ENCODE measurements around the gene CNKSR3.

- TF ChIP-seq, protein P1, sequence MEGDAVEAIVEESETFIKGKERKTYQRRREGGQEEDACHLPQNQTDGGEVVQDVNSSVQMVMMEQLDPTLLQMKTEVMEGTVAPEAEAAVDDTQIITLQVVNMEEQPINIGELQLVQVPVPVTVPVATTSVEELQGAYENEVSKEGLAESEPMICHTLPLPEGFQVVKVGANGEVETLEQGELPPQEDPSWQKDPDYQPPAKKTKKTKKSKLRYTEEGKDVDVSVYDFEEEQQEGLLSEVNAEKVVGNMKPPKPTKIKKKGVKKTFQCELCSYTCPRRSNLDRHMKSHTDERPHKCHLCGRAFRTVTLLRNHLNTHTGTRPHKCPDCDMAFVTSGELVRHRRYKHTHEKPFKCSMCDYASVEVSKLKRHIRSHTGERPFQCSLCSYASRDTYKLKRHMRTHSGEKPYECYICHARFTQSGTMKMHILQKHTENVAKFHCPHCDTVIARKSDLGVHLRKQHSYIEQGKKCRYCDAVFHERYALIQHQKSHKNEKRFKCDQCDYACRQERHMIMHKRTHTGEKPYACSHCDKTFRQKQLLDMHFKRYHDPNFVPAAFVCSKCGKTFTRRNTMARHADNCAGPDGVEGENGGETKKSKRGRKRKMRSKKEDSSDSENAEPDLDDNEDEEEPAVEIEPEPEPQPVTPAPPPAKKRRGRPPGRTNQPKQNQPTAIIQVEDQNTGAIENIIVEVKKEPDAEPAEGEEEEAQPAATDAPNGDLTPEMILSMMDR (IDR thresholded peaks at IDR 0.05; ENCODE audit: insufficient read depth, low read length), result no peak
- TF ChIP-seq, protein P2, sequence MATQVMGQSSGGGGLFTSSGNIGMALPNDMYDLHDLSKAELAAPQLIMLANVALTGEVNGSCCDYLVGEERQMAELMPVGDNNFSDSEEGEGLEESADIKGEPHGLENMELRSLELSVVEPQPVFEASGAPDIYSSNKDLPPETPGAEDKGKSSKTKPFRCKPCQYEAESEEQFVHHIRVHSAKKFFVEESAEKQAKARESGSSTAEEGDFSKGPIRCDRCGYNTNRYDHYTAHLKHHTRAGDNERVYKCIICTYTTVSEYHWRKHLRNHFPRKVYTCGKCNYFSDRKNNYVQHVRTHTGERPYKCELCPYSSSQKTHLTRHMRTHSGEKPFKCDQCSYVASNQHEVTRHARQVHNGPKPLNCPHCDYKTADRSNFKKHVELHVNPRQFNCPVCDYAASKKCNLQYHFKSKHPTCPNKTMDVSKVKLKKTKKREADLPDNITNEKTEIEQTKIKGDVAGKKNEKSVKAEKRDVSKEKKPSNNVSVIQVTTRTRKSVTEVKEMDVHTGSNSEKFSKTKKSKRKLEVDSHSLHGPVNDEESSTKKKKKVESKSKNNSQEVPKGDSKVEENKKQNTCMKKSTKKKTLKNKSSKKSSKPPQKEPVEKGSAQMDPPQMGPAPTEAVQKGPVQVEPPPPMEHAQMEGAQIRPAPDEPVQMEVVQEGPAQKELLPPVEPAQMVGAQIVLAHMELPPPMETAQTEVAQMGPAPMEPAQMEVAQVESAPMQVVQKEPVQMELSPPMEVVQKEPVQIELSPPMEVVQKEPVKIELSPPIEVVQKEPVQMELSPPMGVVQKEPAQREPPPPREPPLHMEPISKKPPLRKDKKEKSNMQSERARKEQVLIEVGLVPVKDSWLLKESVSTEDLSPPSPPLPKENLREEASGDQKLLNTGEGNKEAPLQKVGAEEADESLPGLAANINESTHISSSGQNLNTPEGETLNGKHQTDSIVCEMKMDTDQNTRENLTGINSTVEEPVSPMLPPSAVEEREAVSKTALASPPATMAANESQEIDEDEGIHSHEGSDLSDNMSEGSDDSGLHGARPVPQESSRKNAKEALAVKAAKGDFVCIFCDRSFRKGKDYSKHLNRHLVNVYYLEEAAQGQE (IDR thresholded peaks at IDR 0.05; ENCODE audit: insufficient replicate concordance, low read depth), result no peak
Measured at GRCh38 chr6:154457046-154457713, 53.3 kb downstream of the CNKSR3 start.

Data from HL-60 (cell line).